Hematopoietic multipotent progenitor cell treated with erythropoietin and hydrocortisone succinate and interleukin-3 and kit ligand, for 8 days (in vitro differentiated cells): ENCODE data around the gene MKKS.

Source experiments
- DNase-seq: peaks from one replicate; pipeline ENCODE4 v3.0.0-alpha.2; 2015

MKKS gene

GRCh38 chr20:10433623-10434466, at the start of gene MKKS:
Gene MKKS, minus strand, starts transcription at chr20:10434222. Its CDS starts 20,708 bp downstream, at chr20:10413514.
- peak; percentile 87 for DNase-seq

GRCh38 chr20:10483691-10484090, 49.7 kb upstream of the MKKS start:
- no peak for DNase-seq

GRCh38 chr20:10481676-10482075, 47.7 kb upstream of the MKKS start:
- DNase-seq: no peak

- DNase-seq: no peak
These were observed 44.9 kb upstream of the MKKS start for GRCh38 chr20:10478930-10479329.

GRCh38 chr20:10478205-10478604, 44.2 kb upstream of the MKKS start:
- DNase-seq: no peak

- DNase-seq: peak; percentile 72
These were observed 42.3 kb upstream of the MKKS start for GRCh38 chr20:10476319-10476724.

- peak; percentile 66 for DNase-seq
These were observed 41.2 kb upstream of the MKKS start for GRCh38 chr20:10475225-10475624.

- DNase-seq: no peak
These were observed 40.7 kb upstream of the MKKS start for GRCh38 chr20:10474606-10475184.

GRCh38 chr20:10472871-10473270, 38.8 kb upstream of the MKKS start:
- DNase-seq: no peak

- DNase-seq: no peak
These were observed 36.3 kb upstream of the MKKS start for GRCh38 chr20:10470276-10470675.

- DNase-seq: peak; percentile 88
These were observed 35.6 kb upstream of the MKKS start for GRCh38 chr20:10469599-10469998.

GRCh38 chr20:10469056-10469455, 35.0 kb upstream of the MKKS start:
- no peak for DNase-seq

- no peak for DNase-seq
These were observed 34.4 kb upstream of the MKKS start for GRCh38 chr20:10468340-10468845.

- DNase-seq: no peak
These were observed 33.8 kb upstream of the MKKS start for GRCh38 chr20:10467681-10468339.

- no peak for DNase-seq
These were observed 32.8 kb upstream of the MKKS start for GRCh38 chr20:10466855-10467254.

GRCh38 chr20:10466325-10466724, 32.3 kb upstream of the MKKS start:
- DNase-seq: no peak

- DNase-seq: no peak
These were observed 31.1 kb upstream of the MKKS start for GRCh38 chr20:10465135-10465534.

- DNase-seq: no peak
These were observed 29.6 kb upstream of the MKKS start for GRCh38 chr20:10463622-10464021.

- DNase-seq: no peak
These were observed 28.5 kb upstream of the MKKS start for GRCh38 chr20:10462516-10462915.

GRCh38 chr20:10461495-10461894, 27.5 kb upstream of the MKKS start:
- DNase-seq: no peak

- DNase-seq: no peak
These were observed 20.2 kb upstream of the MKKS start for GRCh38 chr20:10454151-10454750.

- peak; percentile 61 for DNase-seq
These were observed 19.2 kb upstream of the MKKS start for GRCh38 chr20:10453241-10453640.

GRCh38 chr20:10449270-10449669, 15.2 kb upstream of the MKKS start:
- no peak for DNase-seq
